ENCODE results near the gene TBC1D23.
"Not testable (repeated sequence)": the region's sequence is repeated elsewhere in the genome, so short reads cannot be mapped to it uniquely, and the experiment has no call there.

Gene TBC1D23

GRCh38 chr3:100299016-100299415 is 38.2 kb downstream of the TBC1D23 start:
- DNase-seq (ENCODE audit: low read depth, low spot score), result no peak

GRCh38 chr3:100306695-100307094 is 45.9 kb downstream of the TBC1D23 start:
- DNase-seq (ENCODE audit: low read depth, low spot score), result no peak

GRCh38 chr3:100310355-100310965 is 49.7 kb downstream of the TBC1D23 start:
- no peak for DNase-seq (ENCODE audit: low read depth, low spot score)

GRCh38 chr3:100311011-100311410 is 50.2 kb downstream of the TBC1D23 start:
- DNase-seq (ENCODE audit: low read depth, low spot score), result no peak

- no peak for DNase-seq (ENCODE audit: low read depth, low spot score)
These were observed 55.9 kb downstream of the TBC1D23 start for GRCh38 chr3:100316641-100317069.

- DNase-seq (ENCODE audit: low read depth, low spot score), result no peak
These were observed 57.1 kb downstream of the TBC1D23 start for GRCh38 chr3:100317912-100318311.

GRCh38 chr3:100319951-100320350 is 59.2 kb downstream of the TBC1D23 start:
- no peak for DNase-seq (ENCODE audit: low read depth, low spot score)

- DNase-seq (ENCODE audit: low read depth, low spot score), result no peak
These were observed 63.3 kb downstream of the TBC1D23 start for GRCh38 chr3:100324044-100324443.

- DNase-seq (ENCODE audit: low read depth, low spot score), result no peak
These were observed 65.0 kb downstream of the TBC1D23 start for GRCh38 chr3:100325827-100326226.

GRCh38 chr3:100327377-100327776 is 66.6 kb downstream of the TBC1D23 start:
- not testable (repeated sequence) for DNase-seq (ENCODE audit: low read depth, low spot score)

- DNase-seq (ENCODE audit: low read depth, low spot score), result no peak
These were observed 69.2 kb downstream of the TBC1D23 start for GRCh38 chr3:100329800-100330489.

GRCh38 chr3:100330651-100331050 is 69.9 kb downstream of the TBC1D23 start:
- DNase-seq (ENCODE audit: low read depth, low spot score), result no peak

- no peak for DNase-seq (ENCODE audit: low read depth, low spot score)
These were observed 70.9 kb downstream of the TBC1D23 start for GRCh38 chr3:100331660-100332059.

GRCh38 chr3:100333051-100333450 is 72.3 kb downstream of the TBC1D23 start:
- DNase-seq (ENCODE audit: low read depth, low spot score), result no peak

GRCh38 chr3:100333970-100334487 is 73.2 kb downstream of the TBC1D23 start:
- DNase-seq (ENCODE audit: low read depth, low spot score), result no peak

GRCh38 chr3:100334488-100335351 is 73.9 kb downstream of the TBC1D23 start, which contains the start of gene NIT2:
Gene NIT2 (plus strand): TSS chr3:100334757. CDS start chr3:100334792, 35 bp downstream.
- DNase-seq (ENCODE audit: low read depth, low spot score), result peak; percentile 25

- no peak for DNase-seq (ENCODE audit: low read depth, low spot score)
These were observed 74.6 kb downstream of the TBC1D23 start for GRCh38 chr3:100335434-100335833.

- DNase-seq (ENCODE audit: low read depth, low spot score), result not testable (repeated sequence)
These were observed 75.4 kb downstream of the TBC1D23 start for GRCh38 chr3:100336229-100336628.

GRCh38 chr3:100338911-100339310 is 78.1 kb downstream of the TBC1D23 start:
- no peak for DNase-seq (ENCODE audit: low read depth, low spot score)

- no peak for DNase-seq (ENCODE audit: low read depth, low spot score)
These were observed 79.0 kb downstream of the TBC1D23 start for GRCh38 chr3:100339786-100340185.

- DNase-seq (ENCODE audit: low read depth, low spot score), result no peak
These were observed 79.7 kb downstream of the TBC1D23 start for GRCh38 chr3:100340527-100340926.

- DNase-seq (ENCODE audit: low read depth, low spot score), result no peak
These were observed 87.9 kb downstream of the TBC1D23 start for GRCh38 chr3:100348727-100349126.

All from brain pericyte (primary cell).